Measurements from ENCODE around the gene RAB8B.

GRCh38 chr15:63196842-63197241 lies 7.4 kb downstream of the RAB8B start:
- no peak for TF ChIP-seq POLR2AphosphoS5 (IDR thresholded peaks at IDR 0.05; ENCODE audit: borderline replicate concordance, low read depth, low read length)
- no peak for TF ChIP-seq EZH2 (IDR thresholded peaks at IDR 0.05)

Measured in SK-N-MC (cell line).